ENCODE measurements around the gene ADAM12. TPM values are rescaled to one million over a fixed set of nuclear protein-coding genes. Genes with fewer than 3 reads are reported as not detected.

Gene ADAM12
- polyA plus RNA-seq, 1 donor from 2014 or later: 0.09 TPM

GRCh38 chr10:126131341-126131740, 256.9 kb downstream of the ADAM12 start:
- H3K27ac ChIP-seq (ENCODE audit: low read length): no peak overlapping the region

DNA sequence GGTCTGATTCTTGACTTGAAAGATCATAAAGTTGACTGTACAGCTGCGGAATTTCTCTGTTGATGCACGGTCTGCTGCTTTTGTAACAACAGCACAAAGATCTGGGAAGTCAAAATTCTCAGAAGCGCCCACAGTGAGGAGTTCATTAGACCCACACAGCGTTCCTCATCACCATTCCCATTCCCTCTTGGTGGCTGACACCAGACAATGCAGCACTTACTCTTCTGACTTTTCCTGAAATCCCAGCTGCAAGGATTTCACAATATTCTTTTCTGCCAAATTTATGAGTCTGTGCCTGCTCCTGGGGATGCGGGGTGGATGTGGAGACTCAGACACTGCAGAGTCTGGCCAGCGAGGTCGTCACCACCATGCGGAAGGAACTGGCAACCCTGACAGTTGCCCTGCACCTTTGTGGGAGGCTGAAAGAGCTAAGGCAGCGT, 258.0 kb downstream of the ADAM12 start:
- Histone ChIP-seq H3K9me3 (ENCODE audit: low read length) (no peaks in the 10 kb centered on the region), H3K9me2 (ENCODE audit: insufficient read depth, low read length) (no peaks in the 10 kb centered on the region), H3K79me2 (replicated peaks; ENCODE audit: insufficient read depth, low read length) (no peaks in the 10 kb centered on the region), H2AFZ (ENCODE audit: low read depth, low read length) (no peak overlapping the region), H3K4me3 (ENCODE audit: low read length) (no peak overlapping the region), H3K36me3 (ENCODE audit: insufficient read depth, low read length) (no peaks in the 10 kb centered on the region), H3K27ac (ENCODE audit: low read length) (no peak overlapping the region), H3K27me3 (ENCODE audit: insufficient read depth, low read depth, low read length) (no peaks in the 10 kb centered on the region), H3F3A (ENCODE audit: insufficient read depth, low read length, poor library complexity, severe bottlenecking) (no peaks in the 10 kb centered on the region), H3K4me2 (ENCODE audit: low read length) (no peak overlapping the region), H3K9ac (ENCODE audit: low read length) (no peak overlapping the region), H4K20me1 (ENCODE audit: insufficient read depth) (no peaks in the 10 kb centered on the region)
- no peak for TF ChIP-seq POLR2AphosphoS5 (IDR thresholded peaks at IDR 0.05)

More at GRCh38 chr10:126131341-126131740, 256.9 kb downstream of the ADAM12 start:
- no peaks in the 10 kb centered on the region for H3K9me3 ChIP-seq (ENCODE audit: low read length)
- H3K27me3 ChIP-seq (ENCODE audit: insufficient read depth, low read depth, low read length): no peaks in the 10 kb centered on the region
- H3K9me2 ChIP-seq (ENCODE audit: insufficient read depth, low read length): no peaks in the 10 kb centered on the region
- no peaks in the 10 kb centered on the region for H3F3A ChIP-seq (ENCODE audit: insufficient read depth, low read length, poor library complexity, severe bottlenecking)
- no peak for TF ChIP-seq TAF1 (IDR thresholded peaks at IDR 0.05; ENCODE audit: low read depth)
- no peak for TF ChIP-seq CTCF (IDR thresholded peaks at IDR 0.05; ENCODE audit: poor library complexity, severe bottlenecking)
- no peak for TF ChIP-seq SMC3 (conservative IDR thresholded peaks at IDR 0.05; ENCODE audit: poor library complexity)
- no peak overlapping the region for H3K4me2 ChIP-seq (ENCODE audit: low read length)
- H3K79me2 ChIP-seq (replicated peaks; ENCODE audit: insufficient read depth, low read length): no peaks in the 10 kb centered on the region
- no peaks in the 10 kb centered on the region for H4K20me1 ChIP-seq (ENCODE audit: insufficient read depth)
- no peak overlapping the region for H2AFZ ChIP-seq (ENCODE audit: low read depth, low read length)
- no peak overlapping the region for H3K4me3 ChIP-seq (ENCODE audit: low read length)
- H3K9ac ChIP-seq (ENCODE audit: low read length): no peak overlapping the region
- H3K36me3 ChIP-seq (ENCODE audit: insufficient read depth, low read length): no peaks in the 10 kb centered on the region

DNA sequence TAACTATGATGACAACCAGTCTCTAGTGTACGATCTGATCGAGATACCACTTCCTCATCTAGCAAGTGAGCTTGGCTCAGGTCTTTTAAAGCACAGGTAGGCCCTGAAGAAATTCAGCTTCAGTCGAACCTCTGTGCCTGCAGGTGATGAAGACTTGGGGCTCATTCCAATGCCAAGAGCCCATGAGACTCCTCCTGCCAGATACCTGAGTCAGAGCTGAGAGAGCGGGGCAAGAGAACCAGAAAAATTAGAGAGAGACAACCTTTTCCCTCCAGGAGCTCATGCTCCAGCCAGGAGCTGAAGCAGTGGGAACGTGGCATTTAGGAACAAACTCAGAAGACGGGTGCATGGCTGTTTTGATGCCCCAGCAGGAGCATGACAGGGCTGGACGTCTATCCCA, 259.3 kb downstream of the ADAM12 start:
- Histone ChIP-seq H3K27ac (ENCODE audit: low read length) (no peak overlapping the region), H3K36me3 (ENCODE audit: insufficient read depth, low read length) (no peaks in the 10 kb centered on the region), H3K4me2 (ENCODE audit: low read length) (no peak overlapping the region), H3K27me3 (ENCODE audit: insufficient read depth, low read depth, low read length) (no peaks in the 10 kb centered on the region), H3K9me2 (ENCODE audit: insufficient read depth, low read length) (no peaks in the 10 kb centered on the region), H4K20me1 (ENCODE audit: insufficient read depth) (no peaks in the 10 kb centered on the region), H3K79me2 (replicated peaks; ENCODE audit: insufficient read depth, low read length) (no peaks in the 10 kb centered on the region), H3K4me3 (ENCODE audit: low read length) (no peak overlapping the region), H3K9me3 (ENCODE audit: low read length) (no peaks in the 10 kb centered on the region), H2AFZ (ENCODE audit: low read depth, low read length) (no peak overlapping the region), H3F3A (ENCODE audit: insufficient read depth, low read length, poor library complexity, severe bottlenecking) (no peaks in the 10 kb centered on the region), H3K9ac (ENCODE audit: low read length) (no peak overlapping the region)
- no peak for TF ChIP-seq EP300 (conservative IDR thresholded peaks at IDR 0.05; ENCODE audit: poor library complexity, severe bottlenecking)
- TF ChIP-seq SMC3 (conservative IDR thresholded peaks at IDR 0.05; ENCODE audit: poor library complexity): no peak
- TF ChIP-seq RAD21 (conservative IDR thresholded peaks at IDR 0.05): no peak
- TF ChIP-seq MXI1 (conservative IDR thresholded peaks at IDR 0.05; ENCODE audit: poor library complexity, severe bottlenecking): no peak
- TF ChIP-seq POLR2AphosphoS5 (IDR thresholded peaks at IDR 0.05): no peak
- TF ChIP-seq EZH2 (IDR thresholded peaks at IDR 0.05; ENCODE audit: borderline replicate concordance, insufficient read depth, low read length, poor library complexity, severe bottlenecking): no peak
- TF ChIP-seq TAF1 (IDR thresholded peaks at IDR 0.05; ENCODE audit: low read depth): no peak
- no peak for TF ChIP-seq REST (IDR thresholded peaks at IDR 0.05; ENCODE audit: borderline replicate concordance)
- TF ChIP-seq CTCF (IDR thresholded peaks at IDR 0.05; ENCODE audit: poor library complexity, severe bottlenecking): no peak
